Measurements from ENCODE around the gene SLC28A3. TPM values are rescaled to one million over a fixed set of nuclear protein-coding genes. Genes with fewer than 3 reads are reported as not detected.

SLC28A3 gene
- polyA plus RNA-seq, 1 experiment, result 0.74 TPM

- no peaks in the 10 kb centered on the region for H3K9me3 ChIP-seq (ENCODE audit: control insufficient read depth, insufficient read depth, low read length)
- no peak for DNase-seq (ENCODE audit: low read depth, low spot score)
- ChIA-PET POLR2A (no interaction called here), CTCF (no interaction called here)
- no peak overlapping the region for H3K4me3 ChIP-seq (ENCODE audit: low read depth, low read length)
- TF ChIP-seq CTCF (IDR thresholded peaks at IDR 0.05; ENCODE audit: low read depth, low read length), result no peak
- no peak overlapping the region for H3K27ac ChIP-seq (ENCODE audit: low read depth, low read length)
- peaks cover 2% of the 10 kb centered on the region for H3K27me3 ChIP-seq (ENCODE audit: control insufficient read depth, insufficient read depth, low read length)
Measured at GRCh38 chr9:84349671-84350070, 9.1 kb upstream of the SLC28A3 start.

- no peak for TF ChIP-seq CTCF (IDR thresholded peaks at IDR 0.05; ENCODE audit: low read depth, low read length)
- Histone ChIP-seq H3K27me3 (ENCODE audit: control insufficient read depth, insufficient read depth, low read length) (peaks cover 6% of the 10 kb centered on the region), H3K27ac (ENCODE audit: low read depth, low read length) (no peak overlapping the region), H3K9me3 (ENCODE audit: control insufficient read depth, insufficient read depth, low read length) (no peaks in the 10 kb centered on the region), H3K4me3 (ENCODE audit: low read depth, low read length) (no peak overlapping the region)
- ChIA-PET POLR2A (no interaction called here), CTCF (interaction anchor here (1.6 kb wide), 1 partner anchor 28 kb away, joined by 5 read pairs; no protein-coding TSS in a partner anchor)
- DNase-seq (ENCODE audit: low read depth, low spot score), result no peak
Measured at GRCh38 chr9:84343111-84343521, 2.6 kb upstream of the SLC28A3 start.

DNA sequence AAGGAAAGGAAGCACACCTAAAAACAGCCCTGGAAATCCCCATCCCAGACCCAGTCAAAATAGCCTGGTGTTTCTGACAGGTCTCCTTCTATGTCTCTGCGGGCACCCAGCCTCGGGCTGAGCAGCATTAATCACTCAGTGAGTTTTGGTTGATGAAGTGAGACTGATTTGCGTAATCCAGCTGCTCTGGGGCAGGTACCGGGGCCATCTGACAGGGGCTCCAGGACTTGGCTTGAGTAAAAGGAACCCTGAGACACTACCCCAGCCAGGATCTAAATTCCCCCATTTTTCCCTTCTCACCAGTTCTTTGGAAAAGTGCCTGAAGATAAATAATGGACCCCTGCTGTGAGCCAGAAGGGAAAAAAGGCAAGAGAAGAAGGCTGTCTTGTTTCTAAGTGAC is 596 bp downstream of the SLC28A3 start:
- no peak for DNase-seq (ENCODE audit: low read depth, low spot score)
- POLR2A ChIA-PET, result no interaction called here
- CTCF ChIA-PET, result no interaction called here
- no peak for TF ChIP-seq CTCF (IDR thresholded peaks at IDR 0.05; ENCODE audit: low read depth, low read length)
- Histone ChIP-seq H3K27me3 (ENCODE audit: control insufficient read depth, insufficient read depth, low read length) (peaks cover 3% of the 10 kb centered on the region), H3K27ac (ENCODE audit: low read depth, low read length) (no peak overlapping the region), H3K4me3 (ENCODE audit: low read depth, low read length) (no peak overlapping the region), H3K9me3 (ENCODE audit: control insufficient read depth, insufficient read depth, low read length) (no peaks in the 10 kb centered on the region)

DNA sequence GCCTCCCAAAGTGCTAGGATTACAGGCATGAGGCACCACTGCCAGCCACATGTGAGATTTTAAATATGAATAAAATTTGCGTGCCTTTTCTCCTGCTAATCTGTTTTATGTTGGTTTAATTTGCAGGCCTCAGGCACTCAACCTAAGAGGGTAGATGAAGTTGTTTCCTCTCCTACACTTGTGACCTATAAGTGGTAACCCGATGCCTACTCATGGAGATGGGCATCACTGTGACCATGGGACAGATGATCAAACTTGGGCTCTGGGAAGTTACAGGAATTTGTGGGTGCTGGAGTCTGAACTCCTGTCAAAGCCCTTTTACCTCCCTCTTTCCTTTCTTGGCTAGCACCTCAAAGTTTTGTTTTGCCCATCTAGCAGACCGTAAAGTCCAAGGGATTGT is 1.1 kb downstream of the SLC28A3 start:
- Histone ChIP-seq H3K27me3 (ENCODE audit: control insufficient read depth, insufficient read depth, low read length) (peaks cover 3% of the 10 kb centered on the region), H3K27ac (ENCODE audit: low read depth, low read length) (no peak overlapping the region), H3K4me3 (ENCODE audit: low read depth, low read length) (no peak overlapping the region), H3K9me3 (ENCODE audit: control insufficient read depth, insufficient read depth, low read length) (no peaks in the 10 kb centered on the region)
- TF ChIP-seq CTCF (IDR thresholded peaks at IDR 0.05; ENCODE audit: low read depth, low read length), result no peak
- CTCF ChIA-PET, result no interaction called here
- POLR2A ChIA-PET, result no interaction called here
- no peak for DNase-seq (ENCODE audit: low read depth, low spot score)

GRCh38 chr9:84338792-84339191 is 1.8 kb downstream of the SLC28A3 start:
- ChIA-PET CTCF (interaction anchor here (1.3 kb wide), 1 partner anchor 23 kb away, joined by 3 read pairs; no protein-coding TSS in a partner anchor), POLR2A (no interaction called here)
- H3K4me3 ChIP-seq (ENCODE audit: low read depth, low read length), result no peak overlapping the region
- TF ChIP-seq CTCF (IDR thresholded peaks at IDR 0.05; ENCODE audit: low read depth, low read length), result no peak
- peaks cover 3% of the 10 kb centered on the region for H3K27me3 ChIP-seq (ENCODE audit: control insufficient read depth, insufficient read depth, low read length)
- H3K9me3 ChIP-seq (ENCODE audit: control insufficient read depth, insufficient read depth, low read length), result no peaks in the 10 kb centered on the region
- H3K27ac ChIP-seq (ENCODE audit: low read depth, low read length), result no peak overlapping the region
- no peak for DNase-seq (ENCODE audit: low read depth, low spot score)

All from AG04450 (cell line).